GM18519 (cell line): ENCODE data around the gene CHMP1B.
"Not testable (repeated sequence)": the region's sequence is repeated elsewhere in the genome, so short reads cannot be mapped to it uniquely, and the experiment has no call there.

Source experiments
- ATAC-seq: cut with Tn5 transposase; IDR thresholded peaks from one replicate; pipeline ENCODE4 v1.9.1; 2021; ENCODE audit warnings: mild to moderate bottlenecking, moderate library complexity; ENCODE audit not compliant: unreplicated experiment, low FRiP score

Gene CHMP1B

DNA sequence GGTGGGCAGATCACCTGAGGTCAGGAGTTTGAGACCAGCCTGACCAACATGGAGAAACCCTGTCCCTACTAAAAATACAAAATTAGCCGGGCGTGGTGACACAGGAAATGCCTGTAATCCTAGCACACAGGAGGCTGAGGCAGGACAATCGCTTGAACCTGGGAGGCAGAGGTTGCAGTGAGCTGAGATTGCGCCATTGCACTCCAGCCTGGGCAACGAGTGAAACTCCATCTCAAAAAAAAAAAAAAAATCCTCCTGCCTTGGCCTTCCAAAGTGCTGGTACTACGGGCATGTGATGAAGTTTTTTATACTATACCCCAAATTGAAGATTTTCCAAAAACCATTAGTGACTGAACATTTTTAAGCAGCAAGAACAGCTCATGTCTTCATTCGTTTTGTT, 41.2 kb downstream of the CHMP1B start:
- not testable (repeated sequence) for ATAC-seq

DNA sequence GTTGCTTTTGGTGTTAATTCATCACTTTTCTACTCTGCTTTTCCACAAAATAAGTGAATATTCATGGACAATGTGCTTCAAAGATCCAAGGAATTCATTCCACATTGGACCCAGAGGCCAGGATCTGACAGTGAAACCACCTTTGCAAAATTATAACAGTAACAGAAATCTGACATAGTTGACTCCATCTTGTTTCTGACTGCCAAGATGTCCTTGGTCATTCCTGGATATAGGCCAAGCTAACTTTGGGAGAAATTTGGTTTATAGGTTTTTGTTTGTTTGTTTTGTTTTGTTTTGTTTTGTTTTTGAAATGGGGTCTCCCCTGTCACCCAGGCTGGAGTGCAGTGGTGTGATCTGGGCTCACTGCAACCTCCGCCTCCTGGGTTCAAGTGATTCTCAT, 46.6 kb downstream of the CHMP1B start:
- no peak for ATAC-seq

DNA sequence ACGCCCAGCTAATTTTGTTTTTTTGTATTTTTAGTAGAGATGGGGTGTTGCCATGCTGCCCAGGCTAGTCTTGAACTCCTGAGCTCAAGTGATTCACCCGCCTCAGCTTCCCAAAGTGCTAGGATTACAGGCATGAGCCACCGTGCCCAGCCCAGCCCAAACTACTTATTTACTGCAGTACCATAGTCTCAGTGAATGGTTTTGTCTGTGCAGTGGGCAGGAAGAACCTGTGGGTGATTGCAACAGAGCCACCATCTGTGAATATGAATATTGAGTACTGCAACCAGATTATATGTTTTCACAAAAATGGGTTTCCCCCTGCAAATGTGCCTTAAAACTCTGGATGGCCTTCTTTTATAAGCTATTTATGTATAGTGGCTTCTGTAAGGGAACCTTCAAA, 47.9 kb downstream of the CHMP1B start:
- ATAC-seq, result no peak

DNA sequence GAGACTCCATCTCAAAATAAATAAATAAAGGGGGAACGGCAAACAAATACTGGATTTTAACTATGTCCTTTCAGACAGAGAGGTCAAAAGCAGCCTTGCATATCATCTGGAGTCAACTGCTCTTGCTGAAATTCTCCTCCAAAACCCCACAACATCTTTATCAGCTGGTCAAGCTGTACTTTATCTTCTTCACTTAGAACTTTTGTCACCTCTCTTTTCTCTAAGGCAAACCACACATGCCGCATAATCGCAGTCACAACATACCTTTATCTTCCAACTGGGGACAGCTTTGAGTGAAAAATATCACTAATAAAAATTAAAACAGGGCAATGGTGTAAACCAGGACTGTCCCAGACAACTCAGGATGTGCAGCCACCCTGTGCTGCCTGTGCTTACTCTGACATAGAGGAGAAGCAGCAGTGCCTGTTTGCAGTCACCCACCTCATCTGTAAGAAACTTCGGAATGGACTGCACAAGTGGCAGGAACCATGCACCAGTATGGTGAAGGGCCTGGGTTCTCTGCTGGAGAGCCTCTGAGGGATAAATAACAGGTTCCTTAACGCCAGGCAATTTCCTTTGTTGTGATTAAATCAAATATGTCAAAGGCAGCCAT, 50.7 kb downstream of the CHMP1B start:
- ATAC-seq, result no peak

DNA sequence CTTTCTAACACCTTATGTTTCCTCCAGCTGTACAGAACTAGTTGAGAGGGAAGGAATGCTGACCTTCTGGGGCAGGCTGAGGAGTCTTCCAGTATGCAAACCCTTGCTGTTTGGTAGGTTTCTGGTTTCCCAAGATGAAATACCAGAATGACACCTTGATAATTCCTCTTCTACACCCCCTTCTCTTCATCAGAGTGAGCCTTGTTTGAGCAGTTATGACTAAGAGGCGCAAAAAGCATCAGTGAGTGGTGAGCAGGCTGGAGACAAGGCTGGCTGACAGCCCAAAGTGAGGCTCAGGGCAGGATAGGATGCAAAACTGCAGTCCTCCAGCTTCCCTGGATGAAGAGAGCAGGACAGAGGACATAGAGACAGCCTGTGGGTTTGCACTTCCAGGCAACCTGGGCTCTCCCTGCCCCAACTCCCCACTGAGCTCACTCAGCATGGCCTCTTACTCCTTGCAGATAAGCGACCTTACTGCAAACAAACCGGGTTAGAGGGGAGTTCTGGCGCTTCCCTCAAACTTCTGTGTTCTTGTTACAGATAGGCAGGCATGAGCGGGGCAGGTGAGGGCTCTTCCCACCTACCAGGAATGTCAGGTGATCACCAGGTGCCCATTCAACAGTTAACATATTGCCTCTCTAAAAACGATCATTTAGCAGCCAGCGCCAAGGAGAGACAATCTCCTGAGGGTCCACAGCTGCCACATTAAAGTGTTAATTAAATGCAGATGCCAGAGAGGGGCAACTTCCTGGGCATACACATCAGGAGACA, 51.5 kb downstream of the CHMP1B start:
- no peak for ATAC-seq
